ENCODE data around the gene RHBDD3. TPM values are rescaled to one million over a fixed set of nuclear protein-coding genes. Genes with fewer than 3 reads are reported as not detected.

The RHBDD3 gene
- polyA plus RNA-seq, 3 donors: 4.0 to 11.1 (median 4.8) TPM

- Mint-ChIP-seq H3K27me3 (ENCODE audit: low read depth in 3 of 3) (peaks cover 19 to 25% (median 19%) of the 10 kb centered on the region in 3 donors), H3K4me3 (no peak overlapping the region), H3K4me1 (peaks cover 38% of the 10 kb centered on the region), H3K27ac (peak overlapping the region in 4 of 7 donors; percentile 33 to 74 (median 55)), H3K36me3 (peaks cover 40% of the 10 kb centered on the region in 2 donors), H3K9me3 (peaks cover 0 to 7% (median 1%) of the 10 kb centered on the region in 7 donors)
- Histone ChIP-seq H3K27ac (ENCODE audit: low read depth in 1 of 2, low read length in 2 of 2) (no peak overlapping the region), H3K27me3 (ENCODE audit: control insufficient read depth in 2 of 2, insufficient read depth in 2 of 2, low read length in 2 of 2) (peaks cover 0 to 18% of the 10 kb centered on the region in 2 donors), H2AFZ (ENCODE audit: insufficient read depth, low read depth, low read length, poor library complexity, severe bottlenecking) (no peak overlapping the region), H3K79me2 (ENCODE audit: insufficient read depth, low read length) (no peaks in the 10 kb centered on the region), H3K4me3 (replicated peaks in 1 of 3; ENCODE audit: low read depth in 2 of 3, low read length in 3 of 3) (no peak overlapping the region), H3K4me1 (ENCODE audit: control insufficient read depth in 1 of 2, insufficient read depth in 2 of 2, low read length in 2 of 2) (peaks cover 28 to 39% of the 10 kb centered on the region in 2 donors), H3K36me3 (replicated peaks in 1 of 2; ENCODE audit: control insufficient read depth in 1 of 2, insufficient read depth in 2 of 2, low read length in 2 of 2) (peaks cover 32 to 42% of the 10 kb centered on the region in 2 donors), H3K9me3 (replicated peaks in 1 of 2; ENCODE audit: control insufficient read depth in 1 of 2, insufficient read depth in 1 of 2, low read length in 2 of 2) (no peaks in the 10 kb centered on the region), H3K9ac (ENCODE audit: insufficient read depth, low read length, poor library complexity, severe bottlenecking) (no peak overlapping the region), H3K4me2 (replicated peaks; ENCODE audit: extremely low read depth, low read length, poor library complexity, severe bottlenecking) (no peak overlapping the region), H4K20me1 (ENCODE audit: insufficient read depth, low read length) (peaks cover 46% of the 10 kb centered on the region)
- no peak for DNase-seq
- intact Hi-C loops (cut with micrococcal nuclease): loop anchor here in 1 of 2 donors (5.0 kb wide), 1 partner anchor 35 kb away; the partner anchor contains the start of genes EWSR1 and RHBDD3
- WGBS (ENCODE audit: insufficient coverage): 100% methylated on average over 1 of the region's 2 CpGs
- TF ChIP-seq, protein P1, sequence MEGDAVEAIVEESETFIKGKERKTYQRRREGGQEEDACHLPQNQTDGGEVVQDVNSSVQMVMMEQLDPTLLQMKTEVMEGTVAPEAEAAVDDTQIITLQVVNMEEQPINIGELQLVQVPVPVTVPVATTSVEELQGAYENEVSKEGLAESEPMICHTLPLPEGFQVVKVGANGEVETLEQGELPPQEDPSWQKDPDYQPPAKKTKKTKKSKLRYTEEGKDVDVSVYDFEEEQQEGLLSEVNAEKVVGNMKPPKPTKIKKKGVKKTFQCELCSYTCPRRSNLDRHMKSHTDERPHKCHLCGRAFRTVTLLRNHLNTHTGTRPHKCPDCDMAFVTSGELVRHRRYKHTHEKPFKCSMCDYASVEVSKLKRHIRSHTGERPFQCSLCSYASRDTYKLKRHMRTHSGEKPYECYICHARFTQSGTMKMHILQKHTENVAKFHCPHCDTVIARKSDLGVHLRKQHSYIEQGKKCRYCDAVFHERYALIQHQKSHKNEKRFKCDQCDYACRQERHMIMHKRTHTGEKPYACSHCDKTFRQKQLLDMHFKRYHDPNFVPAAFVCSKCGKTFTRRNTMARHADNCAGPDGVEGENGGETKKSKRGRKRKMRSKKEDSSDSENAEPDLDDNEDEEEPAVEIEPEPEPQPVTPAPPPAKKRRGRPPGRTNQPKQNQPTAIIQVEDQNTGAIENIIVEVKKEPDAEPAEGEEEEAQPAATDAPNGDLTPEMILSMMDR (IDR thresholded peaks at IDR 0.05): no peak
These were observed 34.6 kb upstream of the RHBDD3 start for GRCh38 chr22:29302402-29302680.

- H3K36me3 ChIP-seq (replicated peaks in 1 of 2; ENCODE audit: control insufficient read depth in 1 of 2, insufficient read depth in 2 of 2, low read length in 2 of 2): peaks cover 37 to 47% of the 10 kb centered on the region in 2 donors
- peaks cover 0 to 17% of the 10 kb centered on the region in 2 donors for H3K27me3 ChIP-seq (ENCODE audit: control insufficient read depth in 2 of 2, insufficient read depth in 2 of 2, low read length in 2 of 2)
- no peak overlapping the region for H3K4me3 Mint-ChIP-seq
- intact Hi-C loops (cut with micrococcal nuclease): loop anchor here in 1 of 2 donors (5.0 kb wide), 1 partner anchor 35 kb away; the partner anchor contains the start of genes EWSR1 and RHBDD3
- H3K9me3 Mint-ChIP-seq: peaks cover 0 to 6% (median 1%) of the 10 kb centered on the region in 7 donors
- H3K79me2 ChIP-seq (ENCODE audit: insufficient read depth, low read length): no peaks in the 10 kb centered on the region
- H3K4me3 ChIP-seq (replicated peaks in 1 of 3; ENCODE audit: low read depth in 2 of 3, low read length in 3 of 3): no peak overlapping the region
- H3K4me2 ChIP-seq (replicated peaks; ENCODE audit: extremely low read depth, low read length, poor library complexity, severe bottlenecking): no peak overlapping the region
- no peak overlapping the region for H3K9ac ChIP-seq (ENCODE audit: insufficient read depth, low read length, poor library complexity, severe bottlenecking)
- H3K36me3 Mint-ChIP-seq: peaks cover 45% of the 10 kb centered on the region in 2 donors
- DNase-seq: no peak
- peaks cover 26 to 34% of the 10 kb centered on the region in 2 donors for H3K4me1 ChIP-seq (ENCODE audit: control insufficient read depth in 1 of 2, insufficient read depth in 2 of 2, low read length in 2 of 2)
- peak overlapping the region in 4 of 7 donors; percentile 33 to 79 (median 44) for H3K27ac Mint-ChIP-seq
- peaks cover 37% of the 10 kb centered on the region for H3K4me1 Mint-ChIP-seq
- no peak overlapping the region for H3K27ac ChIP-seq (ENCODE audit: low read depth in 1 of 2, low read length in 2 of 2)
- peaks cover 18 to 24% (median 19%) of the 10 kb centered on the region in 3 donors for H3K27me3 Mint-ChIP-seq (ENCODE audit: low read depth in 3 of 3)
- no peaks in the 10 kb centered on the region for H3K9me3 ChIP-seq (replicated peaks in 1 of 2; ENCODE audit: control insufficient read depth in 1 of 2, insufficient read depth in 1 of 2, low read length in 2 of 2)
- TF ChIP-seq, protein P1 (IDR thresholded peaks at IDR 0.05): no peak
- 96% methylated on average over 12 of the region's 17 CpGs for WGBS (ENCODE audit: insufficient coverage)
- peaks cover 51% of the 10 kb centered on the region for H4K20me1 ChIP-seq (ENCODE audit: insufficient read depth, low read length)
- no peak overlapping the region for H2AFZ ChIP-seq (ENCODE audit: insufficient read depth, low read depth, low read length, poor library complexity, severe bottlenecking)
These were observed 34.1 kb upstream of the RHBDD3 start for GRCh38 chr22:29301716-29302401.

All from CD14-positive monocyte (primary cell).